ENCODE results near the gene GRPR. TPM values are rescaled to one million over a fixed set of nuclear protein-coding genes. Genes with fewer than 3 reads are reported as not detected.

Gene GRPR
- total RNA-seq, 2 experiments from 2014 or later = not detected

GRCh38 chrX:16114611-16115010, 8.8 kb upstream of the GRPR start:
- DNase-seq (no peak), ATAC-seq (no peak)
- Mint-ChIP-seq H3K9me3 (ENCODE audit: low read depth) (no peaks in the 10 kb centered on the region), H3K36me3 (no peaks in the 10 kb centered on the region), H3K4me3 (no peak overlapping the region), H3K4me1 (peaks cover 11% of the 10 kb centered on the region), H3K27me3 (peaks cover 5% of the 10 kb centered on the region), H3K27ac (no peak overlapping the region)
- CTCF ChIA-PET = no interaction called here

- no peaks in the 10 kb centered on the region for H3K36me3 Mint-ChIP-seq
- DNase-seq = no peak
- ATAC-seq = peak; percentile 9
- no peaks in the 10 kb centered on the region for H3K9me3 Mint-ChIP-seq (ENCODE audit: low read depth)
- CTCF ChIA-PET = no interaction called here
- peaks cover 26% of the 10 kb centered on the region for H3K27me3 Mint-ChIP-seq
- H3K4me3 Mint-ChIP-seq = no peak overlapping the region
- no peak overlapping the region for H3K27ac Mint-ChIP-seq
- H3K4me1 Mint-ChIP-seq = peaks cover 18% of the 10 kb centered on the region
Measured at GRCh38 chrX:16119353-16120220, 3.8 kb upstream of the GRPR start.

DNA sequence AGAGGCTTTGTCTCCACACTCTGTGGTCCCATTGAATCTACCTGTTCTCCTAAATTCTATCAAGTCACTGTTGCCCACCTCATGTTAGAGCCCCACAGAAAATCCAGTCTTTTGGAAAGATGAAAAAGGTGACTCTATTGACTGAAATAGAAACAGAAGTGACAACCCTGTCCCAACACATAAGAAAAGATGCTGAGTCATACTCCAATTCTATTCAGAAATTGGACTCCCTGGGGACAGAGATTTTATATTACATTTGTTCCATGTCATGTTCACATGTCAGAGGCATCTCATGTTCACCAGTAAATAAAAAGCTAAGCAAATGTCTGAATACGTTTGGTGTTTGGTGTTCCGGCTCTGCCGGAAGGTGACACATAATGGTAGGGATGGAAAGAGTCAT, 2.9 kb upstream of the GRPR start:
- Mint-ChIP-seq H3K36me3 (no peaks in the 10 kb centered on the region), H3K4me3 (no peak overlapping the region), H3K27me3 (peaks cover 28% of the 10 kb centered on the region), H3K4me1 (peaks cover 16% of the 10 kb centered on the region), H3K27ac (no peak overlapping the region), H3K9me3 (ENCODE audit: low read depth) (no peaks in the 10 kb centered on the region)
- ATAC-seq = no peak
- CTCF ChIA-PET = interaction anchor here (0.6 kb wide), 1 partner anchor 61 kb away, joined by 4 read pairs; no protein-coding TSS in a partner anchor
- no peak for DNase-seq

- Mint-ChIP-seq H3K36me3 (no peaks in the 10 kb centered on the region), H3K27me3 (peaks cover 40% of the 10 kb centered on the region), H3K4me3 (no peak overlapping the region), H3K9me3 (ENCODE audit: low read depth) (no peaks in the 10 kb centered on the region), H3K4me1 (peaks cover 13% of the 10 kb centered on the region), H3K27ac (no peak overlapping the region)
- no peak for ATAC-seq
- CTCF ChIA-PET = no interaction called here
- no peak for DNase-seq
Measured at GRCh38 chrX:16124201-16124600, 836 bp downstream of the GRPR start.

GRCh38 chrX:16125520-16126149, 2.3 kb downstream of the GRPR start:
- H3K4me3 Mint-ChIP-seq = no peak overlapping the region
- H3K9me3 Mint-ChIP-seq (ENCODE audit: low read depth) = no peaks in the 10 kb centered on the region
- no peaks in the 10 kb centered on the region for H3K36me3 Mint-ChIP-seq
- no peaks in the 10 kb centered on the region for H3K4me1 Mint-ChIP-seq
- ATAC-seq = no peak
- DNase-seq = no peak
- H3K27me3 Mint-ChIP-seq = peaks cover 44% of the 10 kb centered on the region
- CTCF ChIA-PET = no interaction called here
- H3K27ac Mint-ChIP-seq = no peak overlapping the region

- Mint-ChIP-seq H3K27me3 (peaks cover 33% of the 10 kb centered on the region), H3K36me3 (no peaks in the 10 kb centered on the region), H3K27ac (no peak overlapping the region), H3K9me3 (ENCODE audit: low read depth) (no peaks in the 10 kb centered on the region), H3K4me3 (no peak overlapping the region), H3K4me1 (no peaks in the 10 kb centered on the region)
- DNase-seq (no peak), ATAC-seq (no peak)
- CTCF ChIA-PET = no interaction called here
Measured at GRCh38 chrX:16130707-16131106, 7.3 kb downstream of the GRPR start.

GRCh38 chrX:16134936-16135335, 11.6 kb downstream of the GRPR start:
- DNase-seq (no peak), ATAC-seq (no peak)
- H3K4me1 Mint-ChIP-seq = no peaks in the 10 kb centered on the region
- no peaks in the 10 kb centered on the region for H3K36me3 Mint-ChIP-seq
- no peak overlapping the region for H3K4me3 Mint-ChIP-seq
- CTCF ChIA-PET = no interaction called here
- no peaks in the 10 kb centered on the region for H3K9me3 Mint-ChIP-seq (ENCODE audit: low read depth)
- H3K27ac Mint-ChIP-seq = no peak overlapping the region
- H3K27me3 Mint-ChIP-seq = peaks cover 16% of the 10 kb centered on the region

DNA sequence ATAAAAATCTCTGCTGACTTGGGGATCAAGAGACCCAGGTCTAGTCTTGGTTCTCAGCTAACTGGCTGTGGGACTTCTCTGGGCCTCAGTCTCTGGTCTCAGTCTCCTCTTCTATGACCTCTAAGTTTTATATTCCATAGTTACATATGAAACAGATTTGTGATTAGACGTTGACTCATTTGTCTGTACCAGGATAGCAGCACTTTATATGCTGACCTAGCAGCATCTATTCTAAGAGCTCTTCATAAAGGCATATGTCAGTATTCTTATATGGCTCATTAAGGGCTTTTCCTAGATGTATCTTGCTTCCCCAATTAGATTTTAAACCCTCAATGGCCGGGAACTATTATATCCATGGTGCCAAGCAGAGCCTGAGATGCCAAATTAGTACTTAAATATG, 12.7 kb downstream of the GRPR start:
- Mint-ChIP-seq H3K36me3 (no peaks in the 10 kb centered on the region), H3K9me3 (ENCODE audit: low read depth) (no peaks in the 10 kb centered on the region)
- CTCF ChIA-PET = no interaction called here

DNA sequence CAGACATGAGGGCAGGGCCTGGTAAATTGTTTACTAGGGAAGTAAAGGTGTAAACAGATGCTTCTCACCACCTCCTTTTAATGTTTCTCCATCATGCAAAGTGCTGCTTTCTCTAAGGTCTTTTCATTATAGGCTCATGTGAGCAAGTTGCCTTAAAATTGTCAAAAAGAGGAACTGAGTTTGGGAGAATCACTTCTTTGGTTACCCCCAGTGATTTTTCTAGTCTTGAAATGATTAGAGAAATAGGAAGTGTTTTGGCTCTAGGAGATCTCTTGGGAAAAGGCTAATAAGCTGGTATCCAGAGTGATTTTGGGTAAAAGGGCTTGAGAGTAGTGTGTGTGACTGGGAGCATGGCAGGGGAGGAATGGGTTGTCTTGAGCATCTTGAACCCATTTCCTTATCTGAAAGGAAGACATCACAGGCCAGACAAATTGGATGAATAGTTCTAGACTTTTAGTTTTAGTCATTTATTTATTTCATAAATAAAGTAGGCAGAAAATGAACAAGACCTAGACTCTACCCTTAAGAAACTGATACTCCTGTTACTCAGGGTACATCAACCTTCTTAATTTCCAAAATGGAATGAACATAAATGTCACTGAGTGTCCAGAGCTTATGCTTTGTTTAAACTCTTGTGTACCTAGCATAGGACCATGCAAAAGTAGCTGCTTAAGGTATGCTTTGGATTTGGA, 14.2 kb downstream of the GRPR start:
- CTCF ChIA-PET = no interaction called here
- no peak overlapping the region for H3K4me3 Mint-ChIP-seq
- H3K36me3 Mint-ChIP-seq = no peaks in the 10 kb centered on the region
- H3K27me3 Mint-ChIP-seq = peaks cover 10% of the 10 kb centered on the region
- no peaks in the 10 kb centered on the region for H3K9me3 Mint-ChIP-seq (ENCODE audit: low read depth)
- DNase-seq (no peak), ATAC-seq (no peak)
- no peak overlapping the region for H3K27ac Mint-ChIP-seq
- H3K4me1 Mint-ChIP-seq = no peaks in the 10 kb centered on the region

More for the DNA sequence above, 12.7 kb downstream of the GRPR start:
- Mint-ChIP-seq H3K27me3 (peaks cover 14% of the 10 kb centered on the region), H3K4me1 (no peaks in the 10 kb centered on the region), H3K4me3 (no peak overlapping the region), H3K27ac (no peak overlapping the region)
- no peak for ATAC-seq
- no peak for DNase-seq

- Mint-ChIP-seq H3K36me3 (no peaks in the 10 kb centered on the region), H3K4me3 (no peak overlapping the region), H3K4me1 (no peaks in the 10 kb centered on the region), H3K27ac (no peak overlapping the region), H3K9me3 (ENCODE audit: low read depth) (no peaks in the 10 kb centered on the region), H3K27me3 (peaks cover 13% of the 10 kb centered on the region)
- CTCF ChIA-PET = no interaction called here
- ATAC-seq (no peak), DNase-seq (no peak)
Measured at GRCh38 chrX:16138108-16138427, 14.7 kb downstream of the GRPR start.

- CTCF ChIA-PET = no interaction called here
- Mint-ChIP-seq H3K4me3 (no peak overlapping the region), H3K36me3 (no peaks in the 10 kb centered on the region), H3K4me1 (no peaks in the 10 kb centered on the region), H3K27ac (no peak overlapping the region), H3K27me3 (peaks cover 11% of the 10 kb centered on the region), H3K9me3 (ENCODE audit: low read depth) (no peaks in the 10 kb centered on the region)
- DNase-seq = no peak
- ATAC-seq = no peak
Measured at GRCh38 chrX:16140448-16140847, 17.1 kb downstream of the GRPR start.

DNA sequence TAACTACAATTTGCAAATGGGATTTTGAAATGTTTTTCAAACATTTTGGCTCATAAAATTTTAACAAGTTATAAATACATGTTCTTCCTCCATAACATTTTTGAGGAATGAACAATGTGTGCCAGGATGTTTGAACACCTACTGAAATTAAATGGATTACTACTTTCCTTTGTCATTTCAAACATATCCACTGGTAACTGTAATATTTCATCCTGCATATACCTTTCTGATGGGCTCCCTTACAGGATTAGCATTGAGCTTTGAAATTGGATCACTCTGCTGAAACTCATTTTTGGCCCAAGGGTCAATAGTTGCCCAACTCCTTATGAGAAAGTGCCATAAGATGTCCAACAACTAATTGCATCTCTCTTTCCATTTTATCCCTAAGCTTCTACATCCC, 17.6 kb downstream of the GRPR start:
- ATAC-seq (no peak), DNase-seq (no peak)
- CTCF ChIA-PET = no interaction called here
- Mint-ChIP-seq H3K36me3 (no peaks in the 10 kb centered on the region), H3K27me3 (peaks cover 13% of the 10 kb centered on the region), H3K9me3 (ENCODE audit: low read depth) (no peaks in the 10 kb centered on the region), H3K4me1 (no peaks in the 10 kb centered on the region), H3K4me3 (no peak overlapping the region), H3K27ac (no peak overlapping the region)

DNA sequence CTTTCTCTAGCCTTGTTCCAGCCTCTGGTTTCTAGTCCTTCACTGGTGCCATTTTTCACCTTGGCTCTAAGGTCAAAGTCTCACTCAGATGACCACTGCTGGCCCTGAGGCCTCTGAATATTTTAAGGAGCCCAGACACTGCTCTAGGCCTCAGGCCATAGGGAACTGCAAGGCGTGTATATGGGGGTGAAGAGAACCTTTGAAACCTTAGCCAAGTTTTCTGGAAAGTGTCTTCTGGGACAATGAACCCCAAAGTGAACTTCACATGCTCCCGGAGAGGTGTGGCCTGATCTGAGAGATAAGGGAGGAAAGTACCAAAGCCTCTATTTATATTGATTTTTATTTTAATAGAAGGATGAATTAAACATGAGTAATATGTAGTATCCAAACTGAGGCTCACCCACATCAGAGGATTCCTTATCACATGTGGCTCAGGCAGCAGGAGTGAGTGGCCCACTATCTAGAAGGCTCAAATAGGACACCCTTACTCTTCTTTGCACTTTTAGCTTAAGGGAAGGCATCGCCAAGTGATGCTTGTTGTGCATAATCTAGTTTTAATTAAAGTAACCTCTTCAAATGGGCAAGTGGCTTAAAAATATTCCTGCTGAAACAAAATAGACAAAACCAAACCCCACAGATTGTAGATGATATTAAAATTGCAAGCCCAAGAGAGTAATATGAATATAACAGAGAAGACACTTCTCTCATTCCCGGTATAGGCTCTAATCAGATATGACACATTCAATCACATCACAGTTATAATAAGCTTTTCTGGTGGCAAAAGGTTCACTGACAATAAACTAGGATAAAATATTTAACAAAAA, 18.3 kb downstream of the GRPR start:
- Mint-ChIP-seq H3K27ac (no peak overlapping the region), H3K36me3 (no peaks in the 10 kb centered on the region), H3K9me3 (ENCODE audit: low read depth) (no peaks in the 10 kb centered on the region), H3K4me3 (no peak overlapping the region), H3K27me3 (peaks cover 13% of the 10 kb centered on the region), H3K4me1 (no peaks in the 10 kb centered on the region)
- no peak for DNase-seq
- CTCF ChIA-PET = no interaction called here
- no peak for ATAC-seq
